Activated CD4-positive, alpha-beta T cell treated with anti-CD3 and anti-CD28 coated beads, Interleukin-2, amount 50 U/mL, for 24 hours (primary cell): Measurements from ENCODE around the gene MPDU1.
A peak's percentile ranks its signal among the peaks of the same experiment; 100 is the strongest.

Experiments
- DNase-seq, 2 donors: peaks; one replicate each; pipeline ENCODE4 v3.0.0-alpha.2; 2020; ENCODE audit warnings: low read depth in 1 of 2, low spot score in 1 of 2

Gene MPDU1

DNA sequence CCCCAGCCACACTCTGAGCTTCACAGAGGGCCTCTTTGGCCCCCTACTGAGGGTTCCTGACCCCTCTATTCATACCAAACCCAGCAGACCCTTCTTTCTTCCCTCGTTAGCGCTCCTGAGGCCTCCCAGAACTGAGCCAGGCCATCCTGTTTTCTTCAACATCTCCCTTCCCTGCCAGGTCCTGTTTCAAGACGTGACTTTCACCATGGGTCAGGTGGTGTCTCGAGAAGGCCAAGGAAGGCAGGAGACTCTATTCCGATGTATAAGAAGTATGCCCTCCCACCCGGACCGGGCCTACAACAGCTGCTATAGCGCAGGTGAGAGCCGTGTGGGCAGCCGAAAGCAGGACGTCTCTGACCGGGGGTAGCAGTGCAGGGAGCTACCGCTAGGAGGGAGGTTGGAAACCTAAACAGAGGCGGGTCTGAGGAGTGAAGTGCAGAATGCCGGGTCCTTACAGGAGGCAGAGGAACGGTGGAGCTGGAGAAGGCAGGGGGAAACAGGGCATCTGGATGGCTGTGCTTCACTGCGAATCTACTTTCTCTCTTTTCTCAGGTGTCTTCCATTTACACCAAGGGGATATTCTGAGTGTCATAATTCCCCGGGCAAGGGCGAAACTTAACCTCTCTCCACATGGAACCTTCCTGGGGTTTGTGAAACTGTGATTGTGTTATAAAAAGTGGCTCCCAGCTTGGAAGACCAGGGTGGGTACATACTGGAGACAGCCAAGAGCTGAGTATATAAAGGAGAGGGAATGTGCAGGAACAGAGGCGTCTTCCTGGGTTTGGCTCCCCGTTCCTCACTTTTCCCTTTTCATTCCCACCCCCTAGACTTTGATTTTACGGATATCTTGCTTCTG is 23.3 kb upstream of the MPDU1 start:
- DNase-seq, result no peak

DNA sequence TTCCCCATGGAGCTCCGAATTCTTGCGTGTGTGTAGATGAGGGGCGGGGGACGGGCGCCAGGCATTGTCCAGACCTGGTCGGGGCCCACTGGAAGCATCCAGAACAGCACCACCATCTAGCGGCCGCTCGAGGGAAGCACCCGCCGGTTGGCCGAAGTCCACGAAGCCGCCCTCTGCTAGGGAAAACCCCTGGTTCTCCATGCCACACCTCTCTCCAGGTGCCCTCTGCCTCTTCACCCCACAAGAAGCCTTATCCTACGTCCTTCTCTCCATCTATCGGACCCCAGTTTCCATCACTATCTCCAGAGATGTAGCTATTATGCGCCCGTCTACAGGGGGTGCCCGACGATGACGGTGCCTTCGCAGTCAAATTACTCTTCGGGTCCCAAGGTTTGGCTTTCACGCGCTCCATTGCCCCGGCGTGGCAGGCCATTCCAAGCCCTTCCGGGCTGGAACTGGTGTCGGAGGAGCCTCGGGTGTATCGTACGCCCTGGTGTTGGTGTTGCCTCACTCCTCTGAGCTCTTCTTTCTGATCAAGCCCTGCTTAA is 22.6 kb upstream of the MPDU1 start:
- DNase-seq, result peak; percentile 75 to 82

DNA sequence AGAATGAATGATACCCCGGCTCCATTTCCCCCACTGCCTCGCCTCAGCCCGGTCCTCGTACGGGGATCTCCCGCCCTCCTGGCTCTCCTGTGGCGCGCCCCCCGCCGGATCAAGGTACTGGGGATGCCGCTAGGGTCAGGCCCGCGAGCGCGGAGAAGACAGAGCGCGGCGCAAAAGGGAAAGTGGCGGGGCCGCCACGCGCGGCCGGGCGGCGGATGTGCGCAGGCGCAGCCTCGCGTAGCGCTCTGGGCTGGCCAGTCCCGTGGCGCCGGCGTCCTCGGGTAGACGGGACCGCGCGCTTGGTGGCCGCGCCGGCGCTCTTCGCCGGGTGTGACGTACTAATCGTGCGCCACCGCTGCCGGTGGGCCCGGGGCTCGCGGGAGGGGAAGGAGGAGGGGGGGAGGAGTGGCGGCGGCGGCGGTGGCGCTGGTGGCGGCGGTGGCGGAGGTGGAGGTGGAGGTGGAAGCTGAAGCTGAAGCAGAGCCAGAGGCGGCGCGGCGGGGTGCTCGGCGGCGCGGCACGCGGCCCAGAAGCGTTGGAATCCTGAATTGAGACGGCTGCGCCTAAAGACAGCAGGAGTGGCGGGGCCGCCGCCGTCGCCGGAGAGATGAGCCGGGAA is 22.0 kb upstream of the MPDU1 start, which contains the start of gene SENP3:
TSS of gene SENP3 (plus strand) at position 331 of the 619 bp plus-strand sequence. CDS start 1,158 bp downstream, outside the sequence.
- DNase-seq, result peak; percentile 83 to 84

DNA sequence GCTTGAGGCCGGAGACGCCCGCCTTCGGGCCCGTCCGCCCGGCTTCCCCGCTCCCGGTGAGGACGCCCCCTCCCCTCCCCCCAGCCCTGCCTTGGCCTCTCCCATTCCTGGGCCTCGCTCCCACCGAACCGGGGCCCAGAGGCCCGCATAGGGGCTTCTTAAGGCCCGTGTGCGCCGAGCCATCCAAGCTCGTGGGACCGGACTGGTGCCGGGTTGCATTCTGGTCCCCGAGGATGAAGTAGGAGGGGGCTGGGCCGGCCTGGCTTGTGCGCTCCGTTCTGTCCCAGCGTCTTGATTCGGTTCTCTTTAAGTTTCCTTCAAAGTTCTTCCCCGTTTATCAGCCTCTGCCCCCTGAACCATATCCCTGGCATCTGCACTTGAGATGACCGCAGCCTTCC is 21.4 kb upstream of the MPDU1 start:
- no peak for DNase-seq

DNA sequence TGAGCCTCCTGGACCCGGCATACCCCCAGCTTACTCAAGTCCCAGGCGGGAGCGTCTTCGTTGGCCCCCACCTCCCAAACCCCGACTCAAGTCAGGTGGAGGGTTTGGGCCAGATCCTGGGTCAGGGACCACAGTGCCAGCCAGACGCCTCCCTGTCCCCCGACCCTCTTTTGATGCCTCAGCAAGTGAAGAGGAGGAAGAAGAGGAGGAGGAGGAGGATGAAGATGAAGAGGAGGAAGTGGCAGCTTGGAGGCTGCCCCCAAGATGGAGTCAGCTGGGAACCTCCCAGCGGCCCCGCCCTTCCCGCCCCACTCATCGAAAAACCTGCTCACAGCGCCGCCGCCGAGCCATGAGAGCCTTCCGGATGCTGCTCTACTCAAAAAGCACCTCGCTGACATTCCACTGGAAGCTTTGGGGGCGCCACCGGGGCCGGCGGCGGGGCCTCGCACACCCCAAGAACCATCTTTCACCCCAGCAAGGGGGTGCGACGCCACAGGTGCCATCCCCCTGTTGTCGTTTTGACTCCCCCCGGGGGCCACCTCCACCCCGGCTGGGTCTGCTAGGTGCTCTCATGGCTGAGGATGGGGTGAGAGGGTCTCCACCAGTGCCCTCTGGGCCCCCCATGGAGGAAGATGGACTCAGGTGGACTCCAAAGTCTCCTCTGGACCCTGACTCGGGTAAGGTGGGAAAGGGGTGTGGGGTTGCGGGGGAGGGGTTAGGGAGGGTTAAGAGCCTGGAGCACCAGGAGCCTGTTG is 20.4 kb upstream of the MPDU1 start:
- no peak for DNase-seq

DNA sequence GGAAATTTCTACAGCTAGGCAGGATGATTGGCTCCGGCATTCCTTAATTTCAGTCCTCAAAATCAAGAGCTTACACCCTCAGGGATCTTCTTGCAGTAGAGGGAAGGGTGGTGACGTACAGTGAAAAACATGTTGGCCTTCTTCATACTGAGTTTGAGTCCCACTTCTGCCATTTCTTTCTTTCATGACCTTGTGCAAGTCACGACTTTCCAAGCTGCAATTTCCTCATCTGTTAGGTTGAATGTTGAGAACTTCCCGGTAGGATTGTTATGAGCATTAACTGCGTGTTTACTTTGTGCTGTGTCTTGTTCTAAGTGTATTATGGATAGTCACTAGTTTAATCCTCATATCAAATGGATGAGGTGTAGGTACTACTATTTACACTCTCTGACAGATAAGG is 14.1 kb upstream of the MPDU1 start:
- DNase-seq, result no peak

DNA sequence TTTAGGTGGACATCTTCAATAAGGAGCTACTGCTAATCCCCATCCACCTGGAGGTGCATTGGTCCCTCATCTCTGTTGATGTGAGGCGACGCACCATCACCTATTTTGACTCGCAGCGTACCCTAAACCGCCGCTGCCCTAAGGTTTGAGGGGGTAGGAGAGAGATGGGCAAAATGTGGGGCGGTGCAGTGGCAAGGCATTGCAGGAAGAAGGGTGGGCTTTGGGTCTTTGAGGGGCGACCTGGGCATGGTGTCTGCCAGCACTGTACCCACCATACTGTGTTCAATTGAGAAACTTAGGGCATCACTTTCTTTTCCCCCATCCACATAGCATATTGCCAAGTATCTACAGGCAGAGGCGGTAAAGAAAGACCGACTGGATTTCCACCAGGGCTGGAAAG is 13.3 kb upstream of the MPDU1 start:
- no peak for DNase-seq

DNA sequence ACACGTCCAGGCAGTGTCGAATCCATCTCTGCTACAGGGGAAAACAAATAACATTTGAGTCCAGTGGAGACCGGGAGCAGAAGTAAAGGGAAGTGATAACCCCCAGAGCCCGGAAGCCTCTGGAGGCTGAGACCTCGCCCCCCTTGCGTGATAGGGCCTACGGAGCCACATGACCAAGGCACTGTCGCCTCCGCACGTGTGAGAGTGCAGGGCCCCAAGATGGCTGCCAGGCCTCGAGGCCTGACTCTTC is 11.4 kb upstream of the MPDU1 start:
- no peak for DNase-seq

DNA sequence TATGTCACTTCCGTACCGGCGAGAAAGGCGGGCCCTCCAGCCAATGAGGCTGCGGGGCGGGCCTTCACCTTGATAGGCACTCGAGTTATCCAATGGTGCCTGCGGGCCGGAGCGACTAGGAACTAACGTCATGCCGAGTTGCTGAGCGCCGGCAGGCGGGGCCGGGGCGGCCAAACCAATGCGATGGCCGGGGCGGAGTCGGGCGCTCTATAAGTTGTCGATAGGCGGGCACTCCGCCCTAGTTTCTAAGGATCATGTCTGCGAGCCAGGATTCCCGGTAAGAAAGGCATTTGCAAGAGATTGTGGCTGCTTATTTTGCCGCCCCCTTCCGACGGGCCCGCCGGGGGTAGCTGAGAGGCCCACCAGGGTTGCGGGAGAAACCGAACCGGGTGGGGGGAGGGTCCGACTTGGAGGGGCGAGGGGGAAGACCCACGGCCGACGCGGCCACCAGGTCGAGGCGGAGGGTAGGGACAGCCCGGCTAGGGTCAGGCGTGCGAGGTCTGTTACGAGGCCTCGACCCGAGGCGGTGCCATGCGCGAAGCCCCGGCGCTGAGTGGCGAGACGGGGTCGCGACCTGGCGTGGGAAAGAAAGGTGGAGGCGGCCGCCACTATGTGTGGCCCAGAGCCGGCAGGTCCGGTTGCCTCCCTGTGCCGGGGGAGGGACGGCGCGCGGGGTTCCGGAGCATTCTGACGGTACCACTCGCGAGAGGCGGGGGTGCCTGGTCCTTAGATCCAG is 10.9 kb upstream of the MPDU1 start:
- peak; percentile 99 to 100 for DNase-seq

DNA sequence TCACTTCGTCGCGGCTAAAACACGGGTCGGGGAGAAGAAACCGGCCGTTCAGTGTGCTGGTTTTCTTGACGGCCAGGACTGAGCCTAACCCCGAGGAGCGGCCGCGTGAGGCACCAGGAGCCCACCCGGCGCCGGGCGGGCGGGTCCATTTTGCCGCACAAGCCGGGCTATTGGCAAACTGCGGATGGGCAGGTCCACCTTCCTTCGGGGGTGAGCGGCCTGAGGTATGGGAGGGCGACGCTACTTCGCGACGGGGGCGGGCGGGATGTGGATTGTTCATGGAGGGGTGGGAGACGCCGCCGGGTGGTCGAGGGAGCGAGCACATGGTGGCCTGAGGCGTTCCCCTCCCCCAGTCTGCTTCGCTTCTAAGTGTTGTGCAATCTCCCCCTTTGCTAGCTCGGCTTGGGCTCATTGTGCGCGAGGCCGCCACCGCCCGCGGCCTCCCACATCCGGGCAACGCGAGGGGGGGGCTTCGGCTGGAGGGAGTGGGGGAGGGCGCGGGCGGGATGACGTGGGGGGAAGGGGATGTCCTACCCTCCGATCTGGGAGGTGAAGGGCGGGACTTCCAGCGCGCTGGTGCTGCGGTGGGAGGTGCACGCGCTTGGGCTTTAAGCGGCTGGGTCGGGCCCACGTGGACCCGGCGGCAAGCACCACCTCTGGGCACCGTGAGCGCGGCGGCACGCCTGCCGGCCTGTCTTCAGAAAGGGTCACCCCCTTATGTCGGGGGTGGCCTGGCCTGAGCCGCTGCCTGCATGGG is 10.2 kb upstream of the MPDU1 start:
- DNase-seq, result peak; percentile 78 to 88

DNA sequence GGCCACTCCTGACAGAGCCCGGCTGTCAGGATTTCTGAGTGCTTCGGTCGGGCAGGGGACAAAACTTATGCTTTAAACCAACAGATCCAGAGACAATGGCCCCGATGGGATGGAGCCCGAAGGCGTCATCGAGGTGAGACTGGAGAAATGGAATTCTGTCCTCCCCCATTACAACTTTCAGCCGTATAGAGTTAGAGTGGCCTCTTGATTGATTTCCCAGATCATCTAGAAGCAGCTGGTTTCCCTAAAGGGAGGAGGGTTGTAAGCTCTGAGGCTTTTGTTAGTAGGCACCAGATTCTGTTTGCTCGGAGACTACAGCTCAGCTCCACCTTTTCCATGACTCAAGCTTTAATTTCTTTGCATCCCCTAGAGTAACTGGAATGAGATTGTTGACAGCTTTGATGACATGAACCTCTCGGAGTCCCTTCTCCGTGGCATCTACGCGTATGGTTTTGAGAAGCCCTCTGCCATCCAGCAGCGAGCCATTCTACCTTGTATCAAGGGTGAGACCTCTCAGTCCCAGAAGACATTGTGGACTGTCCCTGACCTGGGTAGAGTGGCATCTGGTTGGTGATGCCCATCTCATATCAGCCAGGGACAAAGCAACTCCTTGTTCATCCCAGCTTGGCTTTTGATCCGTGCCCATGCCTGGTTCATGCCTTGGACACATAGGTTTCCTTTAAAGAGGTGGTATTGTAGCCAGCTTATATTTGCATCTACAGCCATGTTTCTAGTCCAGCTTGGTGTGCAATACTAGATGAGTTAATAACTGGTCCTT is 9.3 kb upstream of the MPDU1 start:
- no peak for DNase-seq

DNA sequence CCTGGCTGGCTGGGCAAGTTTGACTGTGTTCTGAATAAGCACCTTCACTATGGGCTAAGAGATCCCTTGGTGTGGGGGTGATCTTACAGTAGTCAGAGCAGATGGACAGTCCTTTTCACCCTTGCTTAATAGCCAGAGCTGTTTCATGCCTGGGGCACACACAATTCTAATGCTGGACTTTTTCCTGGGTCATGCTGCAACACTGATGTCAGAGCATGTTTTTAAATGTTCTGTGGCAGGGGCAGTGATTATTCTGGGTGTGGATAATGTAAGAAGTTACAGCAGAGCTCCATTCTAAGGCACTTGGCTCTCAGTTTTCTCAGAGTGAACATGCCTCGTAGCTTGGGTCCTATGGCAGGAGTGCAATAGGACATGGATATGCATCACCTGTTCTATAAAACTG is 8.2 kb upstream of the MPDU1 start:
- DNase-seq, result no peak

DNA sequence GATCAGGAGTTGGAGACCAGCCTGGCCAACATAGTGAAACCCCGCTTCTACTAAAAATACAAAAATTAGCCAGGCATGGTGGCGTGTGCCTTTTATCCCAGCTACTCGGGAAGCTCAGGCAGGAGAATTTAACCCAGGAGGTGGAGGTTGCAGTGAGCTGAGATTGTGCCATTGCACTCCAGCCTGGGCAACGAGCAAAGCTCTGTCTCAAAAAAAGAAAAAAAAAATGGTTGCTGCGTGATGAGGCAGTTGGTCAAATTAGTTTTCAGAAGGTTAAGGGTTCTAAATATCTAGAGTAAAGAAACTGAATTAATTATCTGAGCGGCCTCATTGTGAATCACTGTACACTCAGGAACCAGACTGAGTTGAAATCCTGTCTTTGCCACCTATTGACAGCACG is 7.7 kb upstream of the MPDU1 start:
- no peak for DNase-seq

DNA sequence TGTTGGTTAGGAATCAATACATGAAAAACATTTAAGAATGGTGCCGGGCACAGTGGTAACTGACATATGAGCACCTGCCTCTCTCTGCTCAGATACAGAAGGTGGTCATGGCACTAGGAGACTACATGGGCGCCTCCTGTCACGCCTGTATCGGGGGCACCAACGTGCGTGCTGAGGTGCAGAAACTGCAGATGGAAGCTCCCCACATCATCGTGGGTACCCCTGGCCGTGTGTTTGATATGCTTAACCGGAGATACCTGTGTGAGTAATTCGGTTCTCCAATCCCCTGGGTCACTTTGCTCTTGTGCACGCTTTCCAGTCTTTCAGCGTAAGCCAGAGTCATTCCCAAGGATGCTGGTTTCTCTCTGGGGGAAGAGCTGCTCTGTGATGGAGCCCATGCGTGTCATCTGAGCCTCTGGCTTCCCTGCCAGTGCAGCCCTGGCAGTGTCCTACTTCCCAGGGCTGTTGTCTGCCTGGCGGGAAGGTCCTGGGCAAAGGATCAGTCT is 7.2 kb upstream of the MPDU1 start:
- no peak for DNase-seq

DNA sequence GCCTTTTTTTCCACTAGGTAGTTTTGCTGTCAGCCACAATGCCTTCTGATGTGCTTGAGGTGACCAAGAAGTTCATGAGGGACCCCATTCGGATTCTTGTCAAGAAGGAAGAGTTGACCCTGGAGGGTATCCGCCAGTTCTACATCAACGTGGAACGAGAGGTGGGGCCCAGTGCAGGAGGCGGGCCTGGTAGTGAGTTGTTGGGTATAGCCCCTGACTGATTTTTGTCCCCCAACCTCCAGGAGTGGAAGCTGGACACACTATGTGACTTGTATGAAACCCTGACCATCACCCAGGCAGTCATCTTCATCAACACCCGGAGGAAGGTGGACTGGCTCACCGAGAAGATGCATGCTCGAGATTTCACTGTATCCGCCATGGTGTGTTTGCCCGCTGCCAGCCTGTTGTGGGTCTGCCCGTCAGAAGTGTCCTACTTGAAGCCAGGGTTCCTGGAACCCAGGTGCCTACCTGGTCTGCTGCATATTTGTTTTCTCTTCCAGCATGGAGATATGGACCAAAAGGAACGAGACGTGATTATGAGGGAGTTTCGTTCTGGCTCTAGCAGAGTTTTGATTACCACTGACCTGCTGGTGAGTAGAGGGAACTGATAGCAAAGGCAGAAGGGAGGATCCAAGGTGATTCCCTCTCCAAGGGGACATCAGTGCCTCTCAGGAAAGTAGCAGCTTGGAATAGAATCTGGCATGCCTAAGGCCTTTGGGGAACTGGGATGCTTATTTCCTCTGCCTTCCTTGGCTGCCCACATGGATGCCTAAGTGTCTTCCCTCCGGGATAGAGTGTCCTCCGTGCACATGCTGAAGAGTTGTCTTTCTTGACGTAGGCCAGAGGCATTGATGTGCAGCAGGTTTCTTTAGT is 6.1 kb upstream of the MPDU1 start:
- DNase-seq, result no peak

DNA sequence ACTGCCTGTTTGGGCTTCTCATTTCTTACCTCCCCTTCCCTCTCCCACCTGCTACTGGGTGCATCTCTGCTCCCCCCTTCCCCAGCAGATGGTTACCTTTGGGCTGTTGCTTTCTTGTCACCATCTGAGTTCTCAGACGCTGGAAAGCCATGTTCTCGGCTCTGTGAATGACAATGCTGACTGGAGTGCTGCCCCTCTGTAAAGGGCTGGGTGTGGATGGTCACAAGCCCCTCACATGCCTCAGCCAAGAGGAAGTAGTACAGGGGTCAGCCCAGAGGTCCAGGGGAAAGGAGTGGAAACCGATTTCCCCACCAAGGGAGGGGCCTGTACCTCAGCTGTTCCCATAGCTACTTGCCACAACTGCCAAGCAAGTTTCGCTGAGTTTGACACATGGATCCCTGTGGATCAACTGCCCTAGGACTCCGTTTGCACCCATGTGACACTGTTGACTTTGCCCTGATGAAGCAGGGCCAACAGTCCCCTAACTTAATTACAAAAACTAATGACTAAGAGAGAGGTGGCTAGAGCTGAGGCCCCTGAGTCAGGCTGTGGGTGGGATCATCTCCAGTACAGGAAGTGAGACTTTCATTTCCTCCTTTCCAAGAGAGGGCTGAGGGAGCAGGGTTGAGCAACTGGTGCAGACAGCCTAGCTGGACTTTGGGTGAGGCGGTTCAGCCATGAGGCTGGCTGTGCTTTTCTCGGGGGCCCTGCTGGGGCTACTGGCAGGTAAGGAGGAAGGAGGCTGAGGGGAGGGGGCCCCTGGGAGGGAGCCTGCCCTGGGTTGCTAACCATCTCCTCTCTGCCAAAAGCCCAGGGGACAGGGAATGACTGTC is 4.4 kb upstream of the MPDU1 start, which contains the start of gene CD68:
TSS of gene CD68 (plus strand) at position 638 of the 833 bp plus-strand sequence. CDS start at position 678, 40 bp downstream.
- peak; percentile 53 to 75 for DNase-seq

DNA sequence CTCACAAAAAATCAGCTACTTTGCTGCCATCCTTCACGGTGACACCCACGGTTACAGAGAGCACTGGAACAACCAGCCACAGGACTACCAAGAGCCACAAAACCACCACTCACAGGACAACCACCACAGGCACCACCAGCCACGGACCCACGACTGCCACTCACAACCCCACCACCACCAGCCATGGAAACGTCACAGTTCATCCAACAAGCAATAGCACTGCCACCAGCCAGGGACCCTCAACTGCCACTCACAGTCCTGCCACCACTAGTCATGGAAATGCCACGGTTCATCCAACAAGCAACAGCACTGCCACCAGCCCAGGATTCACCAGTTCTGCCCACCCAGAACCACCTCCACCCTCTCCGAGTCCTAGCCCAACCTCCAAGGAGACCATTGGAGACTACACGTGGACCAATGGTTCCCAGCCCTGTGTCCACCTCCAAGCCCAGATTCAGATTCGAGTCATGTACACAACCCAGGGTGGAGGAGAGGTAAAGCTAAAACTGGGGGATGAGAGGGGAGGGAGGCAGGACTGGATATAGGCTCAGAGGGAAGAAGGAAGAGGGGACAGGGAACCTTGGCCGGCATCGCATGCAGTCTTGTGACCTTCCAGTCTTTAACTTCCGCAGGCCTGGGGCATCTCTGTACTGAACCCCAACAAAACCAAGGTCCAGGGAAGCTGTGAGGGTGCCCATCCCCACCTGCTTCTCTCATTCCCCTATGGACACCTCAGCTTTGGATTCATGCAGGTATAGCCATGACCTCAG is 3.6 kb upstream of the MPDU1 start:
- peak in 1 of 2 donors; percentile 32 for DNase-seq
